Measurements from ENCODE around the gene FOXG1. TPM values are rescaled to one million over a fixed set of nuclear protein-coding genes. Genes with fewer than 3 reads are reported as not detected.

Gene FOXG1
- total and polyA plus RNA-seq, 2 donors (not counting 3 experiments of a cell fraction or from before 2014, with no cell fraction given) = not detected

GRCh38 chr14:28782301-28782700 lies 15.7 kb downstream of the FOXG1 start:
- Histone ChIP-seq H3K9me3 (replicated peaks; ENCODE audit: control insufficient read depth, insufficient read depth, low read length) (no peaks in the 10 kb centered on the region), H3K27me3 (ENCODE audit: control insufficient read depth in 2 of 2, insufficient read depth in 2 of 2, low read length in 2 of 2) (peaks cover 31 to 89% of the 10 kb centered on the region in 2 experiments), H3K9ac (replicated peaks; ENCODE audit: extremely low read depth, insufficient read depth, low read length) (no peak overlapping the region), H2AFZ (ENCODE audit: low read depth, low read length) (no peak overlapping the region), H4K20me1 (replicated peaks; ENCODE audit: control insufficient read depth, extremely low read depth, insufficient read depth, low read length) (no peaks in the 10 kb centered on the region), H3K4me2 (ENCODE audit: insufficient read depth, low read length) (no peak overlapping the region), H3K27ac (ENCODE audit: insufficient read depth, low read depth, low read length) (no peak overlapping the region), H3K9me1 (replicated peaks; ENCODE audit: control insufficient read depth, extremely low read depth, insufficient read depth, low read length) (no peaks in the 10 kb centered on the region), H3K79me2 (ENCODE audit: control insufficient read depth, insufficient read depth, low read length) (no peaks in the 10 kb centered on the region), H3K36me3 (ENCODE audit: control insufficient read depth in 2 of 2, extremely low read depth in 1 of 2, insufficient read depth in 2 of 2, low read length in 2 of 2) (no peaks in the 10 kb centered on the region), H3K4me3 (replicated peaks in 1 of 3; ENCODE audit: insufficient read depth in 1 of 3, low read depth in 1 of 3, low read length in 3 of 3) (no peak overlapping the region), H3K4me1 (ENCODE audit: control insufficient read depth, extremely low read depth, insufficient read depth, low read length) (peaks cover 4% of the 10 kb centered on the region)
- TF ChIP-seq POLR2A (IDR thresholded peaks at IDR 0.05; ENCODE audit: low read depth, low read length) = no peak
- no peak for TF ChIP-seq MAX (IDR thresholded peaks at IDR 0.05; ENCODE audit: insufficient read depth, insufficient read length)
- TF ChIP-seq EZH2 (IDR thresholded peaks at IDR 0.05; ENCODE audit: borderline replicate concordance, low read depth, low read length, severe bottlenecking) = no peak
- TF ChIP-seq POLR2AphosphoS5 (IDR thresholded peaks at IDR 0.05; ENCODE audit: insufficient read depth, low read depth, low read length) = no peak
- TF ChIP-seq FOS (IDR thresholded peaks at IDR 0.05; ENCODE audit: borderline replicate concordance, insufficient read depth, low read length) = no peak
- no peak for TF ChIP-seq GATA2 (IDR thresholded peaks at IDR 0.05; ENCODE audit: insufficient read depth, insufficient read length, low read depth, low read length)
- no peak for TF ChIP-seq CTCF (IDR thresholded peaks at IDR 0.05; ENCODE audit: extremely low read depth in 1 of 2, insufficient read depth in 1 of 2, low read depth in 1 of 2, low read length in 2 of 2)
- TF ChIP-seq JUN (IDR thresholded peaks at IDR 0.05; ENCODE audit: borderline replicate concordance, insufficient read depth, insufficient read length, low read depth) = no peak
- no peak for TF ChIP-seq MYC (IDR thresholded peaks at IDR 0.05; ENCODE audit: low read depth, low read length)
- ChIA-PET POLR2A (no interaction called here), CTCF (interaction anchor here (1.1 kb wide), 1 partner anchor 25 kb away, joined by 5 read pairs; no protein-coding TSS in a partner anchor)
- dilution Hi-C loops (cut with MboI; ENCODE audit: extremely low pct_ligation_motif_present, low sequenced_read_pairs) (no loop called here), intact Hi-C loops (cut with micrococcal nuclease) (no loop called here)
- FAIRE-seq (no peak), DNase-seq (ENCODE audit: low read depth, low spot score) (no peak)
- no TSS peak for BruUV-seq (replicated peaks)

All from endothelial cell of umbilical vein (primary cell).